LNCAP (cell line): Measurements from ENCODE around the gene NCK1.

Experiments
- CTCF ChIP-seq: fragments of 450-650 bp; IDR thresholded peaks from 2 replicates; pipeline ENCODE4 v1.5.1; 2017; ENCODE audit warnings: mild to moderate bottlenecking

NCK1 gene

GRCh38 chr3:136992115-136992514 lies 130.1 kb downstream of the NCK1 start:
- TF ChIP-seq CTCF = no peak

GRCh38 chr3:136994772-136995516 lies 132.9 kb downstream of the NCK1 start:
- no peak for TF ChIP-seq CTCF

- TF ChIP-seq CTCF = no peak
Observed at GRCh38 chr3:136995652-136996051, 133.6 kb downstream of the NCK1 start.
